ENCODE measurements around the gene ARHGAP9. TPM values are rescaled to one million over a fixed set of nuclear protein-coding genes. Genes with fewer than 3 reads are reported as not detected.
A peak's percentile ranks its signal among the peaks of the same experiment; 100 is the strongest.
"Not testable (repeated sequence)": the region's sequence is repeated elsewhere in the genome, so short reads cannot be mapped to it uniquely, and the experiment has no call there.

Gene ARHGAP9
- total and polyA plus RNA-seq, 12 donors, result 1.3 to 46.4 (median 16.8) TPM

DNA sequence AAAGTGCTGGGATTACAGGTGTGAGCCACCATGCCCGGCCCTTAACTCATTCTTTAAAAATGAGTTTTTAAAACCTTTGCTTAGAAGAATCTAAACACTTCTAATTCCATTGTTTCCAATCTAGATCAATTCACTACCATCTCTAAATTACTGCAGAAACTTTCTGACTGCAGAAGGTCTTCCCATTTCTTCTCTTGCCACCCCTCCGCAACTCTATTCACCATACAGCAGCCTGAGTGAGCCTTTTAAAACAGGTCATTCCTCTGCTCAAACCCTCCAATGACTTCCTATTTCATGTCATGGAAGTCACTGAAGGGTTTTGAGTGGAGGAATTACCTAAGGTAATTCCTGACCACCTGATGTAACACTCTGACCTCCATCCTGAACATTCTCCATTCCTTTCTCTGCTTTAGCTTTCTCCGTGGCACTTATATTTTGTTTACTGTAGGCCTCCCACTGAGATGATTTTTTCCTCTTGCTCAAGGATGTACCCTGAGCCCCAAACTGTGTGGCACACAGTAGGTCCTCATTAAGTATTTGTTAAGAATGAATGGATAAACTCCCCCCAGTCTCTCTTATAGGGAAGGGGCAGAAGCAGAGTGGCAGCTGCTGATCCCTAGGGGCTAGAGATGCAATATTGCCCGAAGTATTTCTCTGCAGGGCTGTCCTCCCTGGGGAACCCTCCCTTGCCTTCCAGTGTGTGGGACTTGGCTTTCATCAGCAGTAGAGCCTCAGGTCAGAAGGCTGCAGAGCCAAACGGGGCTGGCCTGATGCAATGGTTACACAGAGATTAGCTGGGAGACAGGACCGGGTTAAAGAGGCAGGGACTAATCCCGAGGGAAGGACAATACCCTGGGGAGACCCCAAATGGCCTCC is 39.5 kb upstream of the ARHGAP9 start:
- peak overlapping the region; percentile 92 to 100 (median 99) for H3K27ac ChIP-seq
- H3K4me1 ChIP-seq (replicated peaks in 1 of 2), result peaks cover 41 to 50% of the 10 kb centered on the region in 2 donors
- peaks cover 0 to 39% of the 10 kb centered on the region in 2 donors for H3K36me3 ChIP-seq (replicated peaks in 1 of 2)
- intact Hi-C loops (cut with DNase I), result no loop called here
- TF ChIP-seq, protein P1, sequence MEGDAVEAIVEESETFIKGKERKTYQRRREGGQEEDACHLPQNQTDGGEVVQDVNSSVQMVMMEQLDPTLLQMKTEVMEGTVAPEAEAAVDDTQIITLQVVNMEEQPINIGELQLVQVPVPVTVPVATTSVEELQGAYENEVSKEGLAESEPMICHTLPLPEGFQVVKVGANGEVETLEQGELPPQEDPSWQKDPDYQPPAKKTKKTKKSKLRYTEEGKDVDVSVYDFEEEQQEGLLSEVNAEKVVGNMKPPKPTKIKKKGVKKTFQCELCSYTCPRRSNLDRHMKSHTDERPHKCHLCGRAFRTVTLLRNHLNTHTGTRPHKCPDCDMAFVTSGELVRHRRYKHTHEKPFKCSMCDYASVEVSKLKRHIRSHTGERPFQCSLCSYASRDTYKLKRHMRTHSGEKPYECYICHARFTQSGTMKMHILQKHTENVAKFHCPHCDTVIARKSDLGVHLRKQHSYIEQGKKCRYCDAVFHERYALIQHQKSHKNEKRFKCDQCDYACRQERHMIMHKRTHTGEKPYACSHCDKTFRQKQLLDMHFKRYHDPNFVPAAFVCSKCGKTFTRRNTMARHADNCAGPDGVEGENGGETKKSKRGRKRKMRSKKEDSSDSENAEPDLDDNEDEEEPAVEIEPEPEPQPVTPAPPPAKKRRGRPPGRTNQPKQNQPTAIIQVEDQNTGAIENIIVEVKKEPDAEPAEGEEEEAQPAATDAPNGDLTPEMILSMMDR (IDR thresholded peaks at IDR 0.05), result no peak
- TF ChIP-seq POLR2A (IDR thresholded peaks at IDR 0.05), result no peak
- no peaks in the 10 kb centered on the region for H3K27me3 ChIP-seq
- H3K9me3 ChIP-seq (replicated peaks in 1 of 3), result no peaks in the 10 kb centered on the region
- H3K4me3 ChIP-seq, result peak overlapping the region; percentile 15 to 94 (median 81)
- peak; percentile 36 to 81 (median 65) for DNase-seq
- WGBS, 4 donors, result 16 to 34% (median 25%) methylated on average over 5 to 7 of the region's 7 CpGs

DNA sequence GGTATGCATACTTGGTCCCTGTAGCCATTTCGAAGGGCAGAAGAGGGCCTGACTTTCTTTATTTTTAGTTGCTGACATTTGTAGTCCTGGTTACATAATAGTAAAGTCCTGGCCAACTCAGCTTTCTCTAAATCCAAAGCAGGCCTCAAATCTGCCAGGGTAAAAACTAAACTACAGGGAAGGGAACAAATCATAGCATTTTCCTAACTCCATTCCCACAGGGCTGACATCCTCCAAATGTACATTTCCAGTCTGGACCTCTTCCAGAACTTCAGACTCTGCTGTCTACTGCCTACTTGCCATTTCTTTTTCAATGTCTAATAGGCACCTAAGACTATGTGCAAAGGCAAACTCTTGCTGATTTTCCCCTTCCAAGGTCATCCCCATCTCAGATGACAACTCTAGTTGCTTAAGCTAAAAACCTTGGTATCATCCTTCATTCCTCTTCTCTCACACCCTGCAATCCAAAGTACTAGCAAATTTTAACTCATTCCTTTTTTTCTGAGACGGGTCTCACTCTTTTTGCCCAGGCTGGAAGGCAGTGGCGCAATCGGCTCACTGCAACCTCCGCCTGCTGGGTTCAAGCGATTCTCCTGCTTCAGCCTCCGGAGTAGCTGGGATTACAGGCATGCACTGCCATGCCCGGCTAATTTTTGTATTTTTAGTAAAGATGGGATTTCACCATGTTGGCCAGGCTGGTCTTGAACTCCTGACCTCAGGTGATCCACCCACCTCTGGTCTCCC is 38.7 kb upstream of the ARHGAP9 start:
- H3K27me3 ChIP-seq, result no peaks in the 10 kb centered on the region
- peak overlapping the region in 2 of 4 donors; percentile 86 to 94 for H3K4me3 ChIP-seq
- peaks cover 0 to 44% of the 10 kb centered on the region in 2 donors for H3K36me3 ChIP-seq (replicated peaks in 1 of 2)
- peaks cover 33 to 42% of the 10 kb centered on the region in 2 donors for H3K4me1 ChIP-seq (replicated peaks in 1 of 2)
- 38 to 53% (median 48%) methylated on average over 8 of the region's 8 CpGs for WGBS, 4 donors
- TF ChIP-seq, protein P1 (IDR thresholded peaks at IDR 0.05), result no peak
- no peak for TF ChIP-seq POLR2A (IDR thresholded peaks at IDR 0.05)
- H3K27ac ChIP-seq, result peak overlapping the region; percentile 69 to 100 (median 99)
- no peak for DNase-seq
- no peaks in the 10 kb centered on the region for H3K9me3 ChIP-seq (replicated peaks in 1 of 3)
- intact Hi-C loops (cut with DNase I), result no loop called here

DNA sequence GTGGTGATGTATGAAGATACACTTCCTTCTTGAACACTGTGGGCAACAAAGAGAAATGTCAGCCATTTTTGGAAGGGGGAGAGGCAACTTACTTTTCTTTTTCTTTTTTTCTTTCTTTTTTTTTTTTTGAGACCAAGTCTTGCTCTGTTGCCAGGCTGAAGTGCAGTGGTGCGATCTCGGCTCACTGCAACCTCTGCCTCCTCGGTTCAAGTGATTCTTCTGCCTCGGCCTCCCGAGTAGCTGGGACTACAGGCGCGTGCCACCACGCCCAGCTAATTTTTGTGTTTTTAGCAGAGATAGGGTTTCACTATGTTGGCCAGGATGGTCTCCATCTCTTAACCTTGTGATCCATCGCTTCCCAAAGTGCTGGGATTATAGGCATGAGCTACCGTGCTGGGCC is 38.1 kb upstream of the ARHGAP9 start:
- H3K27me3 ChIP-seq; intact Hi-C loops (cut with DNase I); DNase-seq; H3K9me3 ChIP-seq (replicated peaks in 1 of 3): not testable (repeated sequence)
- H3K36me3 ChIP-seq (replicated peaks in 1 of 2), result peaks cover 0 to 50% of the 10 kb centered on the region in 2 donors
- peak overlapping the region in 4 of 5 donors; percentile 96 to 100 (median 100) for H3K27ac ChIP-seq
- peaks cover 32 to 41% of the 10 kb centered on the region in 2 donors for H3K4me1 ChIP-seq (replicated peaks in 1 of 2)
- peak overlapping the region in 1 of 4 donors; percentile 86 for H3K4me3 ChIP-seq
- WGBS, 4 donors, result 78 to 83% (median 80%) methylated on average over 10 of the region's 10 CpGs

DNA sequence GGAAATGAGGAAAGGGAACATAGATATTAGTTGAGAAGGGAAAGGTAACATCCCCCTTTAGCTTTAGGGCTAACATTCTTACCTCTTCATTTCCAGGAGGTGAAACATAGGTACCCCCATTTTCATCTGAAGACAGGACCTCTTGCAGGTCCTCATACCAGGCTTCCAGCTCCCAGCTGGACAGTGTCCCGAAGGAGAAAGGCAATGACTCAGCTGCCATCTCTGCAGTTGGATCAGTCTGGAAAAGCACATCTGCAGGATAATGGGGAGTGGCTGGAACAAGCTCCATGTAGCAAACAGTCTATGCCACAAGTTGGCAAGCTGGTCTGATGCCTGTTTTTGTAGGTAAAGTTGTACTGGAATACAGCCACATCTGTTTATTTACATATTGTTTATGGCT is 37.5 kb upstream of the ARHGAP9 start:
- Histone ChIP-seq H3K27ac (peak overlapping the region in 3 of 5 donors; percentile 72 to 100 (median 99)), H3K4me1 (replicated peaks in 1 of 2) (peaks cover 31 to 41% of the 10 kb centered on the region in 2 donors), H3K36me3 (replicated peaks in 1 of 2) (peaks cover 0 to 56% of the 10 kb centered on the region in 2 donors), H3K4me3 (no peak overlapping the region), H3K27me3 (no peaks in the 10 kb centered on the region), H3K9me3 (replicated peaks in 1 of 3) (no peaks in the 10 kb centered on the region)
- intact Hi-C loops (cut with DNase I), result no loop called here
- DNase-seq, result peak in 6 of 7 donors; percentile 36 to 66 (median 56)
- WGBS, 4 donors, result 13 to 38% (median 30%) methylated on average over 1 of the region's 1 CpG
- no peak for TF ChIP-seq POLR2A (IDR thresholded peaks at IDR 0.05)
- TF ChIP-seq, protein P1 (IDR thresholded peaks at IDR 0.05), result no peak
